ENCODE results near the gene MAMDC4.

DNA sequence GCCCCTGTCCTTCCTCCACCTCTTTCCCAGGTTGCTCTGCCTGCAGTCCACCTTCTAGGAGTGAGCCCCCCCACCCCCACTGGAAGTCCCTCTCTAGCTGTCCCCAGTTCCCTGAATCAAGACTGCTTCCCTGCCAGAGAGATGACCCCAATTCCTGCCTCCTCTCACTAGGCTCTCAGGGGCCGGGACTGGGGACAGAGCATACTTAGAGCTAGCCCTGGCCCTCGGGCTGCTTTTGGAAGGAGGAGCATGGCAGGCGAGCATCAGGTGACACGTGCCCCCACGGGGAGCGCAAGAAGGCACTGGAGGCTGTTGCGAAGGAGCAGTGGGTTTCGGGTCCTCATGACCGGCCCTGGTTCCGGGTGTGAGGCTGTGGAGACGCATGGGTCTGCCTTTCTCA is 43.9 kb downstream of the MAMDC4 start:
- TF ChIP-seq, protein P1, sequence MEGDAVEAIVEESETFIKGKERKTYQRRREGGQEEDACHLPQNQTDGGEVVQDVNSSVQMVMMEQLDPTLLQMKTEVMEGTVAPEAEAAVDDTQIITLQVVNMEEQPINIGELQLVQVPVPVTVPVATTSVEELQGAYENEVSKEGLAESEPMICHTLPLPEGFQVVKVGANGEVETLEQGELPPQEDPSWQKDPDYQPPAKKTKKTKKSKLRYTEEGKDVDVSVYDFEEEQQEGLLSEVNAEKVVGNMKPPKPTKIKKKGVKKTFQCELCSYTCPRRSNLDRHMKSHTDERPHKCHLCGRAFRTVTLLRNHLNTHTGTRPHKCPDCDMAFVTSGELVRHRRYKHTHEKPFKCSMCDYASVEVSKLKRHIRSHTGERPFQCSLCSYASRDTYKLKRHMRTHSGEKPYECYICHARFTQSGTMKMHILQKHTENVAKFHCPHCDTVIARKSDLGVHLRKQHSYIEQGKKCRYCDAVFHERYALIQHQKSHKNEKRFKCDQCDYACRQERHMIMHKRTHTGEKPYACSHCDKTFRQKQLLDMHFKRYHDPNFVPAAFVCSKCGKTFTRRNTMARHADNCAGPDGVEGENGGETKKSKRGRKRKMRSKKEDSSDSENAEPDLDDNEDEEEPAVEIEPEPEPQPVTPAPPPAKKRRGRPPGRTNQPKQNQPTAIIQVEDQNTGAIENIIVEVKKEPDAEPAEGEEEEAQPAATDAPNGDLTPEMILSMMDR (CRISPR knock-in tag; IDR thresholded peaks at IDR 0.05), result no peak
- TF ChIP-seq SIN3A (IDR thresholded peaks at IDR 0.05; ENCODE audit: borderline replicate concordance, low read depth, low read length), result no peak
- no peak for TF ChIP-seq SRF (IDR thresholded peaks at IDR 0.05; ENCODE audit: low read depth, low read length)
- no peak for TF ChIP-seq ZNF362 (CRISPR knock-in tag; IDR thresholded peaks at IDR 0.05; ENCODE audit: borderline replicate concordance)
- TF ChIP-seq NFAT5 (CRISPR knock-in tag; IDR thresholded peaks at IDR 0.05), result no peak
- TF ChIP-seq ZNF556 (CRISPR knock-in tag; IDR thresholded peaks at IDR 0.05; ENCODE audit: borderline replicate concordance), result no peak
- no peak for TF ChIP-seq CREB1 (IDR thresholded peaks at IDR 0.05)
- no peak for TF ChIP-seq CREB1 (CRISPR knock-in tag; IDR thresholded peaks at IDR 0.05)
- TF ChIP-seq MAFF (IDR thresholded peaks at IDR 0.05; ENCODE audit: low read depth, low read length), result no peak
